Mesodermal cell (in vitro differentiated cells): ENCODE data around the gene PTPRK.

Source experiments
- H3K27ac ChIP-seq: 2 replicates; pipeline ENCODE4 v1.7.0; 2013; ENCODE audit warnings: mild to moderate bottlenecking, low read depth, low read length, moderate library complexity; ENCODE audit not compliant: severe bottlenecking
- H3K36me3 ChIP-seq: 2 replicates; pipeline ENCODE4 v1.7.1; 2013; ENCODE audit warnings: mild to moderate bottlenecking, low read length, moderate library complexity; ENCODE audit not compliant: control insufficient read depth, insufficient read depth
- H3K4me1 ChIP-seq: one replicate; pipeline ENCODE4 v1.7.1; 2013; ENCODE audit warnings: mild to moderate bottlenecking, low read length; ENCODE audit not compliant: insufficient read depth, control insufficient read depth, poor library complexity, severe bottlenecking
- H3K4me3 ChIP-seq: 2 replicates; pipeline ENCODE4 v1.7.0; 2013; ENCODE audit warnings: low read length, control low read depth, mild to moderate bottlenecking; ENCODE audit not compliant: insufficient read depth, poor library complexity, severe bottlenecking; ENCODE audit errors: extremely low read depth
- H3K9me3 ChIP-seq: 2 replicates; pipeline ENCODE4 v1.7.1; 2013; ENCODE audit warnings: mild to moderate bottlenecking, low read length, moderate library complexity; ENCODE audit not compliant: control insufficient read depth
- WGBS, 2 experiments: methylation state at CpG; one replicate each; pipeline ENCODE4 v1.1.5; 2013; ENCODE audit warnings: missing lambda C conversion rate in 2 of 2; ENCODE audit not compliant: insufficient coverage in 2 of 2; 5-methylcytosine and 5-hydroxymethylcytosine counted together

PTPRK gene

DNA sequence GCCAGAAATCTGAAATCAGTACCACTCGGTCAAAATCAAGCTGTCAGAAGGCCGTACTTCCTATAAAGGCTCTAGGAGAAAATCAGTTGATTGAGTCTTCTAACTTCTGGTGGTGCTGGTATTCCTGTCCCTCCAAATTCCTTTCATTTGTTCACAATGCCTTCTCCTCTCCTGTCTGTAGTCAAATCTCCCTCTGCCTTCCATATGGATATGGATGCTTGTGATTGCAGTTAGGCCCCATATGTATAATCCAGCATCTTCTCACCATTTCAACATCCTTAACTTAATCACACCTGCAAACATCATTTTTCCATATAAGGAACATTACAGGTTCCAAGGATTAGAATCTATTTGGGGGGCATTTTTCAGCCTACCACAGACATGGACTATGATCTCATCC is 331.7 kb downstream of the PTPRK start:
- H3K36me3 ChIP-seq: peaks cover 4% of the 10 kb centered on the region
- H3K4me1 ChIP-seq: no peaks in the 10 kb centered on the region
- H3K27ac ChIP-seq: no peak overlapping the region
- no peaks in the 10 kb centered on the region for H3K9me3 ChIP-seq
- WGBS, 2 experiments: 83 to 89% methylated on average over 1 to 2 of the region's 2 CpGs
- no peak overlapping the region for H3K4me3 ChIP-seq

DNA sequence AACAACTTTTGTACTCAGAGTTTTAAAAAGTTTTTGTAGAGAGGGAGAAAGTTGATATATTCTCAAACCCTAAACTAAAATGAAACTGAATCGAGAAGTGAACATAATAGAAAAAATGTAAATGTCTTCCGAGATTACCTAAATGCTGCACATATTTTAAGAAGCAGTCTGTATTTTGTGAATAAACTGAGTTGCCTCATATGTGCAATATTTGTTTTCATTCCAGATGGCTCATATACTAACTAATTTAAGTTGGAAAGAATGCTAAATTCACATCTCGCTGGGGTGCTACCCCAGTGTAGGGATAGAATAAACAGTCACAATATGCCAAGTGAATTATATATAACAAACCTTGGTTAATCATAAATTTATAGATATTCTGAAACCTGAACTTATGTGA is 333.7 kb downstream of the PTPRK start:
- H3K9me3 ChIP-seq: no peaks in the 10 kb centered on the region
- H3K36me3 ChIP-seq: peaks cover 4% of the 10 kb centered on the region
- no CpG with 5 or more reads among the region's 3 CpGs for WGBS, 2 experiments
- no peak overlapping the region for H3K4me3 ChIP-seq
- no peaks in the 10 kb centered on the region for H3K4me1 ChIP-seq
- H3K27ac ChIP-seq: no peak overlapping the region

DNA sequence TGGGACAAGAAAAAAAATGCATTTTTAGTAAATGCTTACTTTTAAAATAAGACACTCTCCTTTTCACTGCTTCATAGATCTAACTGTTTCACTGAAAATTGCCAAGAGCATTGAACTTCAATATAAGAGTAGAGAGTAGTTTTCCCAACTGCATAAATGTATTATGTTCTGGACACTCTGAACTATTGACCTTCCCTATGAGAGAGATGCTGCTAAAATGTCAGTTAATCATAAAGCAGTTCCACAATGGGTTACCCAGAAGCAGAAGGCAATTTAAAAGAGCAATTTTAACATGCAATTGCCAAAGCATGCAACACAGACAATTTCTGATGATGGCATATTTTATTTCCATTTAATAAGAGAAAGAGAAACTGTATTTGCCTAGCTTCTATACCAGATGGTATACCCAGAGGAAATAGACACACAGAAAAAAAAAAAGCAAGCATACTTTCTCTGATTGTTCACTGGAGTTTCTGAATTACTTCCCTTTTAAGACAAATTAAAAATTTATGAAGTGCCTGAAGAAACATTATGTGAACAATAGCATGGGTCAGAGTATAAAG is 340.4 kb downstream of the PTPRK start:
- no peaks in the 10 kb centered on the region for H3K4me1 ChIP-seq
- no peaks in the 10 kb centered on the region for H3K9me3 ChIP-seq
- peaks cover 4% of the 10 kb centered on the region for H3K36me3 ChIP-seq
- H3K4me3 ChIP-seq: no peak overlapping the region
- H3K27ac ChIP-seq: no peak overlapping the region

DNA sequence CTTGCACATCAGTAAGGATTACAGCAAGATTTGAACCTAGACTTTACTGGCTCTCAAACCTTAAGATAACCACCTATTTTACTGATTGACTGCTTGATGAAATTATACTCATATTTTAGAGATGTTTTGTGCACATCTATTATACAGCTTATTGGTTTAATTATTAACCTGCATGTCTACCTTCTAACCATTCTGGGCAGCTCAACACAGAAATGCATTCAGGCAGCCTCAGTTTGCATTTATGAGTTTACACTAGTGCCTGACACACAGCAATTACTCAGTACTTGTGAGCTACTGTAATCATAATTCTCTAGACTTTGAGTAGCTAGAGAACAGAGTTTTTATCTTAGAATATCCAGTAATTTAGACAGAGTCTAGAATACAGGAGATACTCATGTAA is 345.7 kb downstream of the PTPRK start:
- no peaks in the 10 kb centered on the region for H3K4me1 ChIP-seq
- no peaks in the 10 kb centered on the region for H3K36me3 ChIP-seq
- H3K9me3 ChIP-seq: no peaks in the 10 kb centered on the region
- no peak overlapping the region for H3K27ac ChIP-seq
- no peak overlapping the region for H3K4me3 ChIP-seq

DNA sequence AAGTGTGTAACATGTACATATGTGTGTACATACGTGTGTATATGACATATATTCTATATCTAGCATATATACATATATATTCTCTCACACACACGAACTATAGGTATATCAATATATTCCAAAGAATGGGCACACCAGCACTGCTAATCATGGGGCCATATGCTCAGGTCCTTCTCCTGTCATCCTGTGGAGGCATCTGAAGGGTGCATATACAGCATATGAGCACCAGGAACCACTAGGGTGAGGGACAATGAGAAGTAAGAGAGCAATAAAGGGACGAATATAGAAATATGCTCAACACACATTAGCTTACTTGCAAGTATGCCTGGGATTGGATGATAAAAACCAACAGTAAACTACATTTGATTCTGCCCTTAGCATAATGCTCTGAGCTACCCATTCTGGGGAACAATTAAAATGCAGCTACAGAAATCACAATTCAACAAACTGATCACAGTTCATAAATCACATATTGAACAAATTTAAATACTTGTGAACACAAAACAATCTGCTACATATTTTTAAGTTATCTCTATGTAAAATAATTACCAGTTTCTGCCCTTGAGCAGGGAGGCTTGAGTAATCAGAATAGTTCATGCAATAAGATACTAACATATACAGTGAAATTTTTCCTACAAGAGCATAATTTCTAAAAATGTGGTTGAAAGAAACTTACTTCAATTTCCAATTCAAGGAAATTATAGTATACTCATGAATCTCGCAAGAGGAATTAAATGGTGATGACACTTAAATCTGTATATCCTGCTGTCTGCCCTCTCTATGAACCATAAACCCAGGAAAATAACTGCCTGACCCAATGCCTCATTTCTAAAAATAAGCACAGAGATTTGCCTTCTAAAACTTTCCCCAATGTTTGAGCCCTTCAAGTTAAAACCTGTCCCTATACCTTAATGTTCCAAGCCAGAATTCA is 347.4 kb downstream of the PTPRK start:
- WGBS, 2 experiments: no CpG with 5 or more reads among the region's 4 CpGs
- H3K27ac ChIP-seq: no peak overlapping the region

DNA sequence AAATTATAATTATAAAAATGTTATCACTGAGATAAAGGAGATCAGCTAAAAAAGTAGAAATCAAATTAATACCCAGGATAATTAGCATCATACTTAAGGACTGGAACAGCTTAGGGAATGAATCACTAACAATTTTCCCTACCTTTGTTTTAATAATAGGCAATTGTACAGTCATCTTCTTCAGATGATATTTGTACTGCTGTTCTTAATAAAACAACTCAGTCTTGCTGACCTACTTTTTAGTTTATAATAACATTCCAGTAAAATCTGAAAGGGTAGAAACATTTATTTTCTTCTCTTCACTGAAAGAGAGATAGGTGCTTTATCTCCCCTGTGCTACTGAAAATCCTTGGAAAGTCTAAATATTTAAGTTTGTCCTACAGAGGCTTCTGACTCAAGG is 348.3 kb downstream of the PTPRK start:
- Histone ChIP-seq H3K9me3 (no peaks in the 10 kb centered on the region), H3K27ac (no peak overlapping the region), H3K4me3 (no peak overlapping the region), H3K4me1 (no peaks in the 10 kb centered on the region), H3K36me3 (no peaks in the 10 kb centered on the region)

More for the DNA sequence above, 347.4 kb downstream of the PTPRK start:
- Histone ChIP-seq H3K36me3 (no peaks in the 10 kb centered on the region), H3K4me1 (no peaks in the 10 kb centered on the region), H3K4me3 (no peak overlapping the region), H3K9me3 (no peaks in the 10 kb centered on the region)

DNA sequence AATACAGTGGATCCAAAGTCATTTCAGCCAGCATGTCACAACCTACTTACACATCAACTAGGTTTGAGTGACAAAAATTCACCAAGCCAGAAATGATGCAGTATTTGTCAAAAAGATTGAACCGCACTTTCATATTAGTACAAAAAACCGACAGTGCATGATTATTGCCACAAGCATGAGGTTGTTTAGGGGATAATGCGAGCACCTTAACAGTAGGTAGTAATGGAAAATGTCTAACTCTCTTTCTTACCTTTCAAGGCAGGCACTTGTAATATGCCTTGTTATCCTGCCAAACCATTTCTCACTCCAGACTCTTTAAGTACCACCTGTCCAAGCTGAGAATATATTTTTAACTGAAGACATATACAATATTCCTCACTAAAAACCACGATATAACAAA is 349.2 kb downstream of the PTPRK start:
- H3K4me1 ChIP-seq: no peaks in the 10 kb centered on the region
- no peaks in the 10 kb centered on the region for H3K9me3 ChIP-seq
- no peak overlapping the region for H3K27ac ChIP-seq
- 100% methylated on average over 2 of the region's 4 CpGs; no CpG with 5 or more reads in 1 of the 2 experiments for WGBS, 2 experiments
- no peaks in the 10 kb centered on the region for H3K36me3 ChIP-seq
- H3K4me3 ChIP-seq: no peak overlapping the region

DNA sequence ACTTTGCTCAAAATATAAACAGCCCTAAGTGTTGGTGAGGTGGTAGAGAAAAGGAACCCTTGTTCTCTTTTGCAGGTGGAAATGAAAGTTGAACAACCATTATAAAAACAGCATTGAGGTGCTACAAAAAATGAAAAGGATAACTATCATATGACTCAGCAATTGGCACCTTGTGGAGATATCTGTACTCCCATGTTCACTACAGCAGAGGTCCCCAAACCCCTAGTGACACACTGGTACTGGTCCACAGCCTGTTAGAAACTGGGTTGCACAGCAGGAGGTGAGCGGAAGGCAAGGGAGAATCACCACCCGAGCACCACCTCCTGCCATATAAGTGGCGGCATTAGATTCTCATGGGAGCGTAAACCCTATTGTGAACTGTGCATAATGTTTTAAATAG is 352.2 kb downstream of the PTPRK start:
- H3K4me1 ChIP-seq: no peaks in the 10 kb centered on the region
- no peaks in the 10 kb centered on the region for H3K36me3 ChIP-seq
- 100% methylated on average over 2 of the region's 4 CpGs; no CpG with 5 or more reads in 1 of the 2 experiments for WGBS, 2 experiments
- no peaks in the 10 kb centered on the region for H3K9me3 ChIP-seq
- no peak overlapping the region for H3K27ac ChIP-seq
- no peak overlapping the region for H3K4me3 ChIP-seq

DNA sequence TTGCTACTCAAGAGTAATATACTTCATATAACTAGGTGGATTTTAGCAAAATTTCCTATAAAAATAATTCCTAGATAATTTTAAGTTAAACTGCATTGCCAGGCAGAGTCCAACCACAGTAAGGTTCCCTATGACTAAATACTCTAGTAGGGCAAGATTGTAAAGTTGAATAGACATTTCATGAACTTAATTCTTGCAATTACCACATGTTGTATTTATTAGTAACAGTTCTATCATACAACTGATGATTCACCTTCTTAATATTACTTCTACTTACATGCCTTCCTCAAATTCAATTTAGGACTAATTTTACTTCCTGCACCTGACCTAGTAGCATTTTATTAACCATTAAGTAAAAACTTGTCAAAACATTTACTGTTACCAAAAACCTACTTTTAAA is 352.8 kb downstream of the PTPRK start:
- Histone ChIP-seq H3K36me3 (no peaks in the 10 kb centered on the region), H3K4me3 (no peak overlapping the region), H3K27ac (no peak overlapping the region), H3K4me1 (no peaks in the 10 kb centered on the region), H3K9me3 (no peaks in the 10 kb centered on the region)

DNA sequence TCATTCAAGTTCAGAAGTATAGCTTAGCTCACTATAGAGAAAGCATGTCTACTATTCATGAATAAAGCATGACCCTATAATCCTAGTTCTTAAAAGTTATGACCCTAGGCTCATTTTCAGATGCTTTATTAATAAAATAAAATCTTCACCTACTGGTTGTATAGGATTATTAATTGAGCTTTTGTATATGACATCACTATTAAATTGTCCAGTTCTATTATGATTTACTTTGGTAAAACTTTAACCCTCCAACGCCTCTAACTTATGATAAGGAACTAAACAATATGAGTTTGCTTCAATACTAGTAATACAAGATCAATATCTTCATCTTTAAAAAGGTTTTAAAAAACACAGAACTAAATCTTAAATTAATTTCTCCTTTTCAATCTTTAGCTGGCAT is 356.1 kb downstream of the PTPRK start:
- Histone ChIP-seq H3K4me3 (no peak overlapping the region), H3K9me3 (no peaks in the 10 kb centered on the region), H3K36me3 (no peaks in the 10 kb centered on the region), H3K27ac (no peak overlapping the region), H3K4me1 (no peaks in the 10 kb centered on the region)
- WGBS, 2 experiments: no CpG with 5 or more reads among the region's 1 CpG

DNA sequence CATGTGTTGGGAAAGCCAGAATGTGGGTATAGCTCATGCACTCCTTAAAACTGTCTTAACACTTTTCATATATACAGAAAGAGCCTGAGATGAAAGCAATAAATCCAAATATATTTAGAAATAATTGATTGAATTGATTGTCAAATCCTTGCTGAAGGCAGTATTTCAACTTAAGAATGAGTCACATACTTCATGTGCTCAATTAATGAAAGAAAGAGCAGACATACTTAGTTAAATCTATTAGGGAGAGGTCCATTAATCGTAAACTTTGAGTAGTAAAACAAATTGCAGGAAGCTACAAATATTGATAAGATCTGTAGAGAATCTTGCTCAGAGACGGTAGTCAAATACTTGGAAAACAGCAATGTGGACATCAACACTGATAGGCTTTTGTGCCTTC is 358.0 kb downstream of the PTPRK start:
- Histone ChIP-seq H3K4me1 (no peaks in the 10 kb centered on the region), H3K4me3 (no peak overlapping the region), H3K9me3 (no peaks in the 10 kb centered on the region), H3K36me3 (no peaks in the 10 kb centered on the region), H3K27ac (no peak overlapping the region)
- WGBS, 2 experiments: 50 to 86% methylated on average over 1 to 2 of the region's 2 CpGs
